Cardiac muscle cell (in vitro differentiated cells and primary cell): Measurements from ENCODE around the gene LAD1. TPM values are rescaled to one million over a fixed set of nuclear protein-coding genes. Genes with fewer than 3 reads are reported as not detected.

Experiments used
- DNase-seq, 2 donors: peaks; one replicate each; pipeline versions ENCODE4 v3.0.0 to v3.0.0-alpha.2; 2010 to 2017; ENCODE audit warnings: low read depth in 1 of 2, low spot score in 1 of 2
- H3K27ac ChIP-seq: fragments of 200-600 bp; sonication (generic); 2 replicates; pipeline ENCODE4 v1.5.1; 2016
- H3K27me3 ChIP-seq: fragments of 200-600 bp; sonication (generic); 2 replicates; pipeline ENCODE4 v1.6.0; 2016; ENCODE audit warnings: control low read depth
- H3K36me3 ChIP-seq: fragments of 200-600 bp; sonication (generic); 2 replicates; pipeline ENCODE4 v1.5.1; 2016; ENCODE audit warnings: control low read depth
- H3K4me1 ChIP-seq: fragments of 200-600 bp; sonication (generic); 2 replicates; pipeline ENCODE4 v1.8.1; 2017; ENCODE audit warnings: low read depth, mild to moderate bottlenecking, mixed run types
- H3K4me3 ChIP-seq: fragments of 200-600 bp; sonication (generic); 2 replicates; pipeline ENCODE4 v1.5.1; 2016; ENCODE audit warnings: mild to moderate bottlenecking
- H3K9me3 ChIP-seq: fragments of 200-600 bp; sonication (generic); 2 replicates; pipeline ENCODE4 v1.5.1; 2017; ENCODE audit warnings: low read depth, mild to moderate bottlenecking, control low read depth
- polyA plus RNA-seq: library from polyadenylated mRNA; unstranded; fragments of >200 nt; fragmentation: Nextera tagmentation; extraction: Ambion mirVana; gene quantifications from 2 replicates; pipeline ENCODE4 v1.2.1, GENCODE V29; 2016
- total RNA-seq: library from RNA; depleted of rRNA; stranded (reverse); fragments of >200 nt; gene quantifications from 2 replicates; pipeline ENCODE4 v1.2.3, GENCODE V29; 2016
- TF ChIP-seq, protein P1 (sequence below): IDR thresholded peaks from 2 replicates; pipeline ENCODE4 v1.5.1; 2012; ENCODE audit warnings: low read depth, mild to moderate bottlenecking, low read length

The LAD1 gene
- total and polyA plus RNA-seq, 2 experiments from 2014 or later, result 8.2 to 12.6 TPM

DNA sequence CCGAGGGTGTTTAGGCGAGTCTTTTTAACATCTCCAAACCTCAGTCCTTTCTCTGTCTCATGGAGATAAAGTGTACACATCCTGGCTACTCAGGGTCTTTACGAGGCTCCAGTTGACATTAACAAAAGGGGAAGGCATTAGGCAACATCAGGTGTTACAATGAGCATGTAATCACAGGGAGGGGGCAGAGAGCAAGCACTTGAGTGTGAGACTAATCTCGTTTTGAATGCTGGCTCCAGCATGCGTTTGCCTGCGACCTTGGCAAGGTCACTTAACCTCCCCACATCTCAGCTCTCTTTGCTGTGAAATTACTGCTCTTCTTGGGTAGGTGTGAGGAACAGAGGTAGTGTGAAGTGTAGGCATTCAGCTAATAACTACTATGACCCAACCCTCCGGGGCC lies 24.8 kb downstream of the LAD1 start:
- peak in 1 of 2 donors; percentile 74 for DNase-seq
- TF ChIP-seq, protein P1, sequence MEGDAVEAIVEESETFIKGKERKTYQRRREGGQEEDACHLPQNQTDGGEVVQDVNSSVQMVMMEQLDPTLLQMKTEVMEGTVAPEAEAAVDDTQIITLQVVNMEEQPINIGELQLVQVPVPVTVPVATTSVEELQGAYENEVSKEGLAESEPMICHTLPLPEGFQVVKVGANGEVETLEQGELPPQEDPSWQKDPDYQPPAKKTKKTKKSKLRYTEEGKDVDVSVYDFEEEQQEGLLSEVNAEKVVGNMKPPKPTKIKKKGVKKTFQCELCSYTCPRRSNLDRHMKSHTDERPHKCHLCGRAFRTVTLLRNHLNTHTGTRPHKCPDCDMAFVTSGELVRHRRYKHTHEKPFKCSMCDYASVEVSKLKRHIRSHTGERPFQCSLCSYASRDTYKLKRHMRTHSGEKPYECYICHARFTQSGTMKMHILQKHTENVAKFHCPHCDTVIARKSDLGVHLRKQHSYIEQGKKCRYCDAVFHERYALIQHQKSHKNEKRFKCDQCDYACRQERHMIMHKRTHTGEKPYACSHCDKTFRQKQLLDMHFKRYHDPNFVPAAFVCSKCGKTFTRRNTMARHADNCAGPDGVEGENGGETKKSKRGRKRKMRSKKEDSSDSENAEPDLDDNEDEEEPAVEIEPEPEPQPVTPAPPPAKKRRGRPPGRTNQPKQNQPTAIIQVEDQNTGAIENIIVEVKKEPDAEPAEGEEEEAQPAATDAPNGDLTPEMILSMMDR, result no peak
- Histone ChIP-seq H3K27me3 (no peaks in the 10 kb centered on the region), H3K9me3 (no peaks in the 10 kb centered on the region), H3K4me1 (peaks cover 54% of the 10 kb centered on the region), H3K36me3 (peaks cover 49% of the 10 kb centered on the region), H3K27ac (peak overlapping the region; percentile 98), H3K4me3 (peak overlapping the region; percentile 80)

- Histone ChIP-seq H3K4me3 (peak overlapping the region; percentile 80), H3K27me3 (no peaks in the 10 kb centered on the region), H3K36me3 (peaks cover 73% of the 10 kb centered on the region), H3K27ac (peak overlapping the region; percentile 98), H3K9me3 (no peaks in the 10 kb centered on the region), H3K4me1 (peaks cover 42% of the 10 kb centered on the region)
- TF ChIP-seq, protein P1, result no peak
- no peak for DNase-seq
Observed at GRCh38 chr1:201371792-201372191, 27.3 kb downstream of the LAD1 start.

- H3K27ac ChIP-seq, result peak overlapping the region; percentile 98
- DNase-seq, result no peak
- H3K27me3 ChIP-seq, result no peaks in the 10 kb centered on the region
- peaks cover 42% of the 10 kb centered on the region for H3K4me1 ChIP-seq
- TF ChIP-seq, protein P1, result no peak
- H3K36me3 ChIP-seq, result peaks cover 78% of the 10 kb centered on the region
- H3K4me3 ChIP-seq, result no peak overlapping the region
- H3K9me3 ChIP-seq, result no peaks in the 10 kb centered on the region
Observed at GRCh38 chr1:201371276-201371675, 27.8 kb downstream of the LAD1 start.

DNA sequence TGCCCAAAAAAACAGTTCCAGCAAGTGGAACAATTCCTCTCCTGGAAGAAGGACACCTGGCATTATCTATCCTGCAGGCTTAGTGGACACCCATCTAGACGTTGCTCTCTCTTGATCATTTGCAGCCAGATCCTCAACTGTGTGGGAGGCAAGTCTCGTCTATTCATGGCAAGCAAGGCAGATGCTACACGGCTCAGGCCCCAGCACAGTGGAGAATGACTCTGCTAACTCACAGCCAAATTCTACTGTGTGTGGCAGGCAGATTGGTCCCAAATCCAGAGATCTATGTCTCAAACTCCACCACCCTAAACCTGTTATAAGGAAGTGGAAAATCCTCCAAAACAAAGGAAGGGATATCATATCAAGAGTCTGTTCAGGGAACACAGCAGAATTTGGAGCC lies 28.6 kb downstream of the LAD1 start:
- Histone ChIP-seq H3K27ac (peak overlapping the region; percentile 98), H3K4me3 (no peak overlapping the region), H3K4me1 (peaks cover 42% of the 10 kb centered on the region), H3K27me3 (no peaks in the 10 kb centered on the region), H3K36me3 (peaks cover 86% of the 10 kb centered on the region), H3K9me3 (no peaks in the 10 kb centered on the region)
- TF ChIP-seq, protein P1, result no peak
- DNase-seq, result no peak

DNA sequence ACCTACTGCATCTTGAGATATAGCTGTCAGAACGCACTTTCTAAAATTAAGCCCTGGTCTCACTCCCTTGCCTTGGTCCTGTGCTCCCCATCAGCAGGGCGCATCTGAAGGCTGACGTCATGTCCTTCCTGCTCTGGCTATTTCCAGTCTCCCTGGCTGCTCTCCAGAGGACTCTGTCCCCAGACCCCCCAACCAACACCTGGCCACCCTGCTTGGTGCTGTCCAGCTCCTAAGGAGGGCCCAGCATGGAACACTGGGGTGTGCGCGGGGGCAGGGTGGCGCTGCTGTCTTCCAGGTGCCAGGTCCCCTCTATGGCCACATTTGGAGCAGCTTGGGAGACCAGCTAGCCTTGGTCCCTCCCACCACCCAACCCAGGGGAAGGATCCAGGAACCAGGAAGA lies 29.9 kb downstream of the LAD1 start:
- peak in 1 of 2 donors; percentile 41 for DNase-seq
- TF ChIP-seq, protein P1, result no peak
- Histone ChIP-seq H3K36me3 (peaks cover 98% of the 10 kb centered on the region), H3K9me3 (no peaks in the 10 kb centered on the region), H3K4me1 (peaks cover 41% of the 10 kb centered on the region), H3K4me3 (no peak overlapping the region), H3K27me3 (no peaks in the 10 kb centered on the region), H3K27ac (peak overlapping the region; percentile 98)

GRCh38 chr1:201366696-201367095 lies 32.4 kb downstream of the LAD1 start:
- TF ChIP-seq, protein P1, result no peak
- Histone ChIP-seq H3K27ac (peak overlapping the region; percentile 98), H3K9me3 (no peaks in the 10 kb centered on the region), H3K36me3 (peaks cover 97% of the 10 kb centered on the region), H3K27me3 (no peaks in the 10 kb centered on the region), H3K4me3 (no peak overlapping the region), H3K4me1 (peaks cover 17% of the 10 kb centered on the region)
- no peak for DNase-seq
